ENCODE results near the gene RNF5.

Gene RNF5

DNA sequence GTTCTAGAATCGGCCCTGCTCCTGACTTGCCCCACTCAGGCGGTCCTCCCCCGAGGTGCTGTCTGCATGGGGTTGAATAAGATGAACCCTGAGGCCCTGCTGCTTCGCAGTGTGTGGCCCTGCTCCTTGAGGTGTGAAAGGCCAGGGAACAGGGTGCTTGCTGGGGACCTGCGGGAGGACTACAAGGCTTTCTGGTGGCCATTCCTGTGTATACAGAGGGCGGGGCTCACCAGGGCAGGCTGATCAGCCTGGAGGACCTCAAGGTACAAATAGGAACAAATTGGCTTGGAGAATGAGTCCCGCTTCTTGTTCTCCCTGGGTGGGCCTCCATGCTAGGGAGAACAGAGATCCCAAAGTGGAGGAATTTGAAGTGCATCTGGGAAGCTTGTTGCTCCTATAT, 40.0 kb downstream of the RNF5 start:
- no peak for TF ChIP-seq JUND (IDR thresholded peaks at IDR 0.05; ENCODE audit: low read depth)
- DNase-seq (ENCODE audit: low read depth in 1 of 2, low spot score in 1 of 2), result no peak
- in situ Hi-C loops (cut with HindIII; ENCODE audit: low pct_unique_long_range_greater_than_20kb, low sequenced_read_pairs), result no loop called here

DNA sequence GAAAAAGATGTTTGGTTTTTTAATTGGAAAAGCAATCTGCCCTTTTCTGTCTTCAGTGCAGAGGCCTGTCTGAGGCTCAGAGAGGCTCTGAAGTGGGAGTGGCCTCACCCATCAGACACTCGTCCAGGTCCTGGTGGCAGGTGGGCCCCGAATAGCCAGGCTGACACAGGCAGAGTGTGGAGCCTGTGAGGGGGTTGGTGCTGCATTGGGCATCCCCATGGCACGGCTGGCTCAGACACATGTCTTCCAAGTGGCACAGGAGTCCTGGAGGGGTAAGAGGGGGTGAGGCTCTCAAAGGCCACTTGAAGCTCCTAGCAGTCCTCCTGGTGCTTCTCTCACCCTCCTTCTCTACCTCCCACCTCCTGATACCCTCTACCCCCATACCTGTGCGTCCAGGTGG, 41.8 kb downstream of the RNF5 start:
- DNase-seq (ENCODE audit: low read depth in 1 of 2, low spot score in 1 of 2), result no peak
- in situ Hi-C loops (cut with HindIII; ENCODE audit: low pct_unique_long_range_greater_than_20kb, low sequenced_read_pairs), result no loop called here
- TF ChIP-seq JUND (IDR thresholded peaks at IDR 0.05; ENCODE audit: low read depth), result no peak

GRCh38 chr6:32222333-32223230, 44.4 kb downstream of the RNF5 start:
- no peak for TF ChIP-seq JUND (IDR thresholded peaks at IDR 0.05; ENCODE audit: low read depth)
- in situ Hi-C loops (cut with HindIII; ENCODE audit: low pct_unique_long_range_greater_than_20kb, low sequenced_read_pairs), result no loop called here
- no peak for DNase-seq (ENCODE audit: low read depth in 1 of 2, low spot score in 1 of 2)

- DNase-seq (ENCODE audit: low read depth in 1 of 2, low spot score in 1 of 2), result no peak
- in situ Hi-C loops (cut with HindIII; ENCODE audit: low pct_unique_long_range_greater_than_20kb, low sequenced_read_pairs), result no loop called here
- no peak for TF ChIP-seq JUND (IDR thresholded peaks at IDR 0.05; ENCODE audit: low read depth)
Measured at GRCh38 chr6:32223258-32224235, 45.3 kb downstream of the RNF5 start, which contains the start of gene NOTCH4. TSS of gene NOTCH4 (minus strand) at chr6:32224067. CDS start at chr6:32223928, 139 bp downstream.

DNA sequence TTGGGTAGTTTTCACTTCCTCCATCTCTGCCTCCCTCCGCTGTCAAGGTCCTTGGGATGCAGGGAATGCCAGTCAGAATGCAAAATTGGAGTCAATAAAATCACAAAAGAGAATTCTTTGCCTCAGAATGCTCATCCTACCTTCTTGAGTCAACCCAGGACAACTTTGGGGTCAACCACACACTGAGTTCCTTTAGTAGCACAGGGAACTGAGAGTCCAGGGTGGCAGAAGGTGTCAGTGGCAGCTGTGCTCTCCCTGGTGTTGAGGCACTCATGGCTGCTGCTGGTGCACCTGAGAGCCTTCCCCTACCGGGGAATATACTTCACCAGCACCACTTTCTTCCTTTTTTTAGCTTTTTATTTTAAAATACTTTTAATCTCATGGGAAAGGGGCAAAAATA, 46.5 kb downstream of the RNF5 start:
- DNase-seq (ENCODE audit: low read depth in 1 of 2, low spot score in 1 of 2), result no peak
- no peak for TF ChIP-seq JUND (IDR thresholded peaks at IDR 0.05; ENCODE audit: low read depth)
- in situ Hi-C loops (cut with HindIII; ENCODE audit: low pct_unique_long_range_greater_than_20kb, low sequenced_read_pairs), result no loop called here

DNA sequence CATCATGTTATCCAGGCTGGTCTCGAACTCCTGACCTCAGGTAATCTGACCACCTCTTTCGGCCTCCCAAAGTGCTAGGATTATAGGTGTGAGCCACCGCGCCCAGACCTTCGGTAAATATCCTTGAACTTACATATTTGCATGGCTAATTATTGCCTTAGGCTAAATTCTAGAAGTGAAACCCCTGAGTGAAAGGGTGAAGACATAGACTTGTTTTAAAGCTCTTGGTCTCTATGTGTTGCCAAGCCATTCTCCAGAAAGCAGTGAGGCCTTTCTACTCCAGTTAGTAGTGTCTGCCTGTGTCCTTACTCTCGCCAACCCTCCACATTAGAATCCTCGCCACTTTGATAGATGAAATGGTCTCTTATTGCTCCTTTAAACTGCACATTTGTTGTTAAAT, 48.2 kb downstream of the RNF5 start:
- no peak for TF ChIP-seq JUND (IDR thresholded peaks at IDR 0.05; ENCODE audit: low read depth)
- in situ Hi-C loops (cut with HindIII; ENCODE audit: low pct_unique_long_range_greater_than_20kb, low sequenced_read_pairs), result no loop called here
- DNase-seq (ENCODE audit: low read depth in 1 of 2, low spot score in 1 of 2), result no peak

All from T47D (cell line).